Activated CD8-positive, alpha-beta memory T cell treated with anti-CD3 and anti-CD28 coated beads, Interleukin-2, amount 10 ng/mL, durations not matched to agents 7 days and 5 days (primary cell): Measurements from ENCODE around the gene CDK5R2. TPM values are rescaled to one million over a fixed set of nuclear protein-coding genes. Genes with fewer than 3 reads are reported as not detected.
A peak's percentile ranks its signal among the peaks of the same experiment; 100 is the strongest.

Source experiments
- ATAC-seq: fragments of 150-1000 bp; cut with Tn5 transposase; one replicate; pipeline ENCODE4 v1.10.0; 2021; ENCODE audit warnings: moderate library complexity
- CTCF ChIA-PET: fragments of 350-600 bp; sonication (Branson Sonifier 250); formaldehyde crosslinking; loops from one replicate; lab custom pipeline; 2021; ENCODE audit warnings: antibody characterized with exemption; lab: Charles Lee
- DNase-seq: peaks from one replicate; pipeline ENCODE4 v3.0.0-alpha.2; 2020
- H3K27ac Mint-ChIP-seq: one replicate; pipeline ENCODE4 v1.8.0; 2021; ENCODE audit warnings: mild to moderate bottlenecking, mixed read lengths
- H3K27me3 Mint-ChIP-seq: one replicate; pipeline ENCODE4 v1.8.0; 2021; ENCODE audit warnings: mixed read lengths
- H3K36me3 Mint-ChIP-seq: one replicate; pipeline ENCODE4 v1.8.0; 2021; ENCODE audit warnings: mild to moderate bottlenecking, mixed read lengths
- H3K4me1 Mint-ChIP-seq: one replicate; pipeline ENCODE4 v1.8.0; 2021; ENCODE audit warnings: mixed read lengths
- H3K4me3 Mint-ChIP-seq: one replicate; pipeline ENCODE4 v1.8.0; 2021; ENCODE audit warnings: mild to moderate bottlenecking, moderate library complexity, mixed read lengths
- H3K9me3 Mint-ChIP-seq: one replicate; pipeline ENCODE4 v1.8.0; 2022; ENCODE audit warnings: low read depth, mixed read lengths
- total RNA-seq, 2 experiments: library from RNA; stranded (reverse); gene quantifications; one replicate each; pipeline ENCODE4 v1.2.3, GENCODE V29; 2021

The CDK5R2 gene
- total RNA-seq, 2 experiments from 2014 or later, result not detected

DNA sequence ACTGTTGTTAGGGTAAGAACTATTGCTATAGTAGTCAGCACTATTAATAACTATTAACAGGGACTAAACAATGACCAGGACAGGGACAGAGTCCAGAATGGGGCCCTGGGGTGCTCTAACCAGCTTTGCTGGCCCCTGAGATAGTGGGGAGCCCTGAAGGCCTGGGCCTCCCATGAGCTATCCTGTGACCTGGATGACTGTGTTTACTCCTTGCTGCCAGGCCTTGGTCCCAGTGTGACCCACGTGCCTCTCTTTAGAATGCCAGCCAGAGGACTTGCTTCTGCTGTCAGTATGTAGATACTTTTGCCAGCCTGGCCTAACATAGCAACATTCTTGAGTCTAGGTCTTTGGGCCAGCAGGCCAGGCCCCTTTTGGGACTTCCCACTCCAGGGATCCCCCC lies 11.4 kb downstream of the CDK5R2 start:
- Mint-ChIP-seq H3K4me3 (no peak overlapping the region), H3K27ac (no peak overlapping the region), H3K4me1 (no peaks in the 10 kb centered on the region), H3K36me3 (no peaks in the 10 kb centered on the region), H3K27me3 (peaks cover 58% of the 10 kb centered on the region), H3K9me3 (no peaks in the 10 kb centered on the region)
- DNase-seq (no peak), ATAC-seq (no peak)
- CTCF ChIA-PET, result interaction anchor here (1.2 kb wide), 1 partner anchor 9 kb away, joined by 7 read pairs; no protein-coding TSS in a partner anchor

DNA sequence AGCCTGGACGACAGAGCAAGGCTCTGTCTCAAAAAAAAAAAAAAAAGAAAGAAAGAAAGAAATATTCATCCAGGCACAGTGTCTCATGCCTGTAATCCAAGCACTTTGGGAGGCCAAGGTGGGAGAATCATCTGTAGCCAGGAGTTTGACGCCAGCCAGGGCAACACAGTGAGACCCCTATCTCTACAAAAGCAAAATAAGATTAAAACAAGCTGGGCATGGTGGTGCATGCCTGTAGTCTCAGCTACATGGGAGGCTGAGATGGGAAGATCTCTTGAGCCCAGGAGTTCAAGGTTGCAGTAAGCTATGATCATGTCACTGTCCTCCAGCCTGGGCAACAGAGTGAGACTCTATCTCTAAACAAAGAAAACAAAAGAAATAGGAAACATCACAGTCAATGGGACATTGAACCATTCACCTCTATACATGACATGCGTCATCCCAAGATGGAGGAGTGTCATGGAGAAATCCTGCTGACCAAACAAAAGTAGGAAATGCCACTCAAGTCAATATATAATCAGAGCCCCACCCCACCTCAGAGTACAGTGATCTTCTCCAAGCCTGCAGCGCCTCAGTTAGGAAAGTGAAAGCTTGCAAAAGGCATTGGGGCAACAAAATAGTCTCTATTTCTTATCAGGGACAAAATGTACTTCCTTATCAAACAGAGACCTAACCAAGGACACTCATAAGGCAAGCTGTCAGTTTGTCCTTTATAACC lies 15.8 kb downstream of the CDK5R2 start:
- Mint-ChIP-seq H3K4me1 (peaks cover 2% of the 10 kb centered on the region), H3K9me3 (no peaks in the 10 kb centered on the region), H3K36me3 (no peaks in the 10 kb centered on the region)

DNA sequence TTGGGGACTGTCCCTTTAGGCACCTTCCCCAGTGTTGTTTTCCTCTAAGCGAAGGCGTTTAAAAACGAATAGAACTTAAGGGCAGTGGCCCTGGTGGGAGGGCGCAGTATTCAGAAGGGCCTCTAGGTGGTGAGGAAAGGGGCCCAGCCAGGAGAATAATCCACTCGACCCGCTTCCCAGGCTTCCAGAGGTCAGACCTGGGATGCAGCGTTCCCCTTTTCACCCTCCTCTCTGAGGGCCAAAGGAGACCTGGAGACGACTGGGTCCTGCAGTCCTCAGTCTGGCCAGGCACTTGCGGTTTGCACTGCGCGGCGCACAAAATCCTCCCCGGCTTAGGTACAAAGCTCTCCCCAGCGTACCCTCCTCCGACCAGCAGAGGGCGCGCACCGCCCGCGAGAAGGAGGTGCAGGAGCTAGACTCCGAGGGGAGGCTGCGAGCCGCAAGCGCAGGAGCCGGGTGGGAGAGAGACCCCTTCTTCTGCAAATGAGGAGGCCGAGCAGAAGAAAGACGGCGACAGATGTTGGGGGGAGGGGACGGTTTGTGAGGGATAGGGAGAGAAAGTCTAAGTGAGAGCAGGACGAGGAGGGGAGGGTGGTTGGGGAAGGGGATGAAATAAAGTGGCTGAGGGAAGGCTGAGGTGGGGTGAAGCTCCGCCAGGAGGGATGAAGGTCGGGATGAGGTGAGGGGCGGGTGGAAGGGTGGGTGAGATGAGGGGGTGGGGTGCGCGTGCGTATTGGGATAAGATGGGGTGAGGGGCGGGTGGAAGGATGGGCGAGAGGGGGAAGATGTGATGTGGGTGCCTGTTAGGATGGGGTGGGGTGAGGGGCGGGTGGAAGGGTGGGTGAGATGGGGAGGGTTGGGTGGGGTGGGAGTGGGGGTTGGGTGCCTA lies 20.6 kb downstream of the CDK5R2 start:
- CTCF ChIA-PET, result interaction anchor here (0.6 to 7.1 kb wide), 61 partner anchors 8 to 571 kb away, joined by 3 to 74 read pairs (median 4); partner anchors contain the start of genes CDK5R2, CFAP65, CRYBA2 and DNAJB2
- Mint-ChIP-seq H3K36me3 (no peaks in the 10 kb centered on the region), H3K27me3 (peaks cover 83% of the 10 kb centered on the region), H3K27ac (no peak overlapping the region), H3K4me1 (peaks cover 10% of the 10 kb centered on the region), H3K4me3 (no peak overlapping the region), H3K9me3 (no peaks in the 10 kb centered on the region)
- ATAC-seq (peak; percentile 94), DNase-seq (peak; percentile 87)

More for the DNA sequence above, 15.8 kb downstream of the CDK5R2 start:
- Mint-ChIP-seq H3K27ac (no peak overlapping the region), H3K27me3 (peaks cover 73% of the 10 kb centered on the region), H3K4me3 (no peak overlapping the region)
- DNase-seq, result no peak
- ATAC-seq, result no peak
- CTCF ChIA-PET, result interaction anchor here (0.6 to 1.6 kb wide), 6 partner anchors 9 to 122 kb away, joined by 3 to 5 read pairs (median 4); partner anchors contain the start of gene FEV

DNA sequence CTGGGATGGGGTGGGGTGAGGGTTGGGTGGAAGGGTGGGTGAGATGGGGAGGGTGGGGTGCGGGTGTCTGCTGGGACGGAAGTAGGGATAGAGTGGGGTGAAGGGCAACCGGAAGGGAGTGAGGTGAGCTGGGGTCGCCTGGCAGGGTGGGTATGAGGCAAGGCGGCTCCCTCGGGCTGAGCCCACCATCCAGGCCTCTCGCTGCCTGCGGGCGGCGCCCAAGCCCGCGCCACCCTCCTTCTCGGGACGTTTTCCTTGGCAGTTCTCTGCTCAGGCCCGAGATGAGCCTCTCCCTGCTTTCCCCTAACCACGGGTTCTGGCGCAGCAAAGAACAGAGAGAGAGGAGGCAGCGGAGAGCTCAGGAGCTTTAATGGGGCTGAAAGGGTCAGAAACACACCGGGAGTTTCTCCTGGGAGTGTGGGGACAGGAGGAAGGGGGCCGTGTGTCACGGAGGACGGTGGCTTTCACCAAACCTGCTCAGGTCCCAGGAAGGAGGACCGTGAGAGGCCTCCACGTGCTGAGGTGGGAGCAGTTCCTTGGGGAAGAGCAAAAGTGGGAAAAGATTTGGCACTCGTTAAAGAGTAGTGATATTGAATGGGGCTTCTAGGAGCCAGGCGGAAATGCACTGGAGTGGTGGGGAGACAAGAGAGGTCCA lies 21.4 kb downstream of the CDK5R2 start:
- H3K36me3 Mint-ChIP-seq, result no peaks in the 10 kb centered on the region
- H3K4me1 Mint-ChIP-seq, result peaks cover 10% of the 10 kb centered on the region
- peaks cover 81% of the 10 kb centered on the region for H3K27me3 Mint-ChIP-seq
- H3K4me3 Mint-ChIP-seq, result peak overlapping the region; percentile 10
- CTCF ChIA-PET, result interaction anchor here (0.6 to 7.1 kb wide), 52 partner anchors 7 to 570 kb away, joined by 3 to 74 read pairs (median 4); partner anchors contain the start of genes CDK5R2, CFAP65, CRYBA2 and DNAJB2
- ATAC-seq (no peak), DNase-seq (no peak)
- H3K27ac Mint-ChIP-seq, result peak overlapping the region; percentile 42
- H3K9me3 Mint-ChIP-seq, result no peaks in the 10 kb centered on the region

DNA sequence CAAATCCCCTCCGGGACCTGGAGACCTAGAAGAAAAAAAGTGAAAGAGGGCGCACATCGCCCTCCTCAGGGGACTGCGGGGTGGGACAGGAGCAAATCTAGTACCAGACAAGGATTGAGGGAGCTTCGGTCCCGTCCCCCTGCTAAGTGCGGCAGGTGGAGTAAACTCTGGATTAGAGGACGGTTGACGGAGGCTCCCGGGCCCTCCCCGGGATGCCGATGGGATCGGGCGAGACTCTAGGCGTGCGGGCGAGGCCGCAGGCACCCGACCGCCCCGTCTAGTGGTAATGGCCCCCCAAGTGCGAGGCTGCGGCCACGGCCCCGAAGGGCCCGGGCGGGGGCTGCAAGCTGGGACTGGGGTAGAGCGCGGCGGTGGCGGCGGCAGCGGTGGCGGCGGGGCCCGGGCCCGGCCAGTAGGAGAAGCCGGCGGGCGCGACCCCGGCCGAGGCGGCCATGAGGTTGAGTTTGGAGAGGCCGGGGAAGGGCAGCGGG lies 22.0 kb downstream of the CDK5R2 start:
- Mint-ChIP-seq H3K9me3 (no peaks in the 10 kb centered on the region), H3K27me3 (peaks cover 82% of the 10 kb centered on the region), H3K4me1 (peaks cover 10% of the 10 kb centered on the region), H3K4me3 (peak overlapping the region; percentile 10), H3K36me3 (no peaks in the 10 kb centered on the region), H3K27ac (peak overlapping the region; percentile 20)
- CTCF ChIA-PET, result interaction anchor here (0.6 to 7.1 kb wide), 12 partner anchors 13 to 314 kb away, joined by 3 to 74 read pairs (median 10); partner anchors contain the start of gene CRYBA2
- no peak for DNase-seq
- ATAC-seq, result no peak

DNA sequence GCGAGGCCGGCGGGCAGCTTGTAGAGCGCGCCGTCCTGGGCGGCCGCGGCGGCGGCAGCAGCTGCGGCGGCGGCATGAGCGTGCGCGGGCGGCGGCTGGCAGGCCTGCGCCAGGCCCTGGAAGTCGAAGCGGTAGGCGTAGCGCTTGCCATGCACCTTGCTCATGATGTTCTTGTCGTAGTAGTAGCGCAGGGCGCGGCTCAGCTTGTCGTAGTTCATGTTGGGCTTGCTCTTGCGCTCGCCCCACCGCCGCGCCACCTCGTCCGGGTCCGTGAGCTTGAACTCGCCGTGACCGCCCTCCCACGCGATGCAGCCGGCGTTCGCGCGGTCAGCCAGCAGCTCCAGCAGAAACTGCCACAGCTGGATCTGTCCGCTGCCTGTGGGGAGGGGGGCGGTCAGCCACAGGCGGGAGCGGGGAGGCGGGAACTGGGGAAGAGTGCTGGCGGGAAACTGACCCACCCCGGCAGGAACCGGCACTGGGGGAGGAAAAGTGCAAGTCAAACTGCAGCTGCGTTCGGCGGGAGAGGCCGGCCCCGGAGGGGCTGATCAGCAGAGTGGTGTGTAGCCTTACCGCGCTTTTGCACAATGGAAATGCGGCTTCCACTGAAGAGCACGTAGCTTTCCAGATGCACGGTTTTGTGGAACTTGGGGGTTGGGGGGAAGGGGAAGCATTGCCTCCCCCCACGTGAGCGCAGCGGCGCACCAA lies 22.6 kb downstream of the CDK5R2 start:
- CTCF ChIA-PET, result interaction anchor here (0.5 to 7.1 kb wide), 14 partner anchors 12 to 210 kb away, joined by 3 to 74 read pairs (median 4); partner anchors contain the start of genes CDK5R2 and CRYBA2
- Mint-ChIP-seq H3K36me3 (no peaks in the 10 kb centered on the region), H3K9me3 (no peaks in the 10 kb centered on the region), H3K4me1 (peaks cover 10% of the 10 kb centered on the region), H3K4me3 (no peak overlapping the region), H3K27me3 (peaks cover 82% of the 10 kb centered on the region), H3K27ac (no peak overlapping the region)
- DNase-seq (no peak), ATAC-seq (no peak)

DNA sequence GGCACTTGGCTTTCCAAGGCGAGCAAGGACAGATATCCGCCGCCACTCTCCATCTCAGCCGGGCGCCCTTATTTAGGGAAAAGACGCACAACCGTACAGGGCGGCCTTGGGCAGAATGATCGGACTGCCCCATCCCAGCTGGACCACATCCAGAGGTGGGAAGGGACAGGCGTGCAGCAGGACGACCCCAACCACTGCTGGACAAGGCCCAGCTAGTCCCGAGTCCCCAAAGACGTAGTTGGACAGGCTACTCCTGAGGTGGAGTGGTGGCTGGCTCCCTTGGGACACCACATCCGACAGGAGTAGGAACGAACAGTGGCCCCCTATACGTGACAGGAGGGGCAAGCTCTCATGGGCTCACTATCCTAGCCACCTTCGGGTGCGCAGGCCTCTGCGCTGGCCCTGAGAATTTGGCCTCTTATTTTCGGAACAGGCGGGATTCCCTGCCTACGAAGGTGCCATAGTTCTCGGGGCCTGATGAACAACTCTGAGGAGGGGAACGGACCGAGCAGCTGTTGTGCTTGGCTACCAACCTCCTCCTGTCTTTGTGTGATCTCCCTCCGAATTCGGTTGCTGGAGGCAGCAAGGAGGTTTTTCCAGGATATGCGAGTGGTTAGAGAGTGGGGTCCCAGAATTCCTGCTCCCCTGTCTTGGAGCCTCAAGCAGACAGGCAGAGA lies 23.3 kb downstream of the CDK5R2 start:
- H3K27ac Mint-ChIP-seq, result no peak overlapping the region
- no peak for ATAC-seq

DNA sequence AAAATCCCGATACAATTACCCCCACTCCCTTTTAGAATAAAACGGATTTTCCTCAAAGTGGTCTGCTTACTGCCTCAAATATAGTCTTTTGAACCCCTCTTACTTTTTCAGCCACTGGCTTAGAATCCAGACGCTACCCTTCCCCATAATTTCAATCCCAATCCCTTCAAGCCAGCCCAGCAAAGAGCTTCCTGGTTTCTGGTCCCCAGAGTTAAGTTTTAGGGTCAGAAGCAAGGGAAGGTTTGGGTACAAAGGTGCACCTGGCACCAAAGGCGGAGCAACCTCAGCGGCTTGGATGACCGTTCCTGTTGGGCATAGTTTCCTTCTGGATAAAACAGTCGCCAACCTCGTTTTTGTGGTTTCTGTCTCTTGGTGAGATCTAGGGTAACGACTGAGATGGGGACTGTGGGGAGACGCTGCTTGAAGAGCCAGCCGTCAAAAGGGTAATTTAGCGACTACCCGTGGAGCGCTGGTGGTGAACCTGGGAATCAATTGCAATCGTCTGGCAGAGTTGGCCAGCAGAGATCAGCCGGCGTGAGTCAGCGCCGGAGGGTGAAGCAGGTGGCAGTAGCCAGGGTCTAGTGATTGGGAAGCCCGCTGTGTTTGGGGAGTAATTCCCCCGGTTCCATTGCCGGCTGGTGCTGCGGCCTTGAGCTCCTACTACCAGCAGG lies 23.9 kb downstream of the CDK5R2 start:
- H3K4me3 Mint-ChIP-seq, result no peak overlapping the region
- H3K27ac Mint-ChIP-seq, result no peak overlapping the region
- CTCF ChIA-PET, result interaction anchor here (0.9 to 7.1 kb wide), 5 partner anchors 11 to 84 kb away, joined by 3 to 74 read pairs (median 3); partner anchors contain the start of genes CDK5R2 and CRYBA2
- no peaks in the 10 kb centered on the region for H3K9me3 Mint-ChIP-seq
- DNase-seq (no peak), ATAC-seq (no peak)
- peaks cover 10% of the 10 kb centered on the region for H3K4me1 Mint-ChIP-seq
- no peaks in the 10 kb centered on the region for H3K36me3 Mint-ChIP-seq
- peaks cover 85% of the 10 kb centered on the region for H3K27me3 Mint-ChIP-seq

More for the DNA sequence above, 23.3 kb downstream of the CDK5R2 start:
- no peak for DNase-seq
- CTCF ChIA-PET, result interaction anchor here (0.5 to 7.1 kb wide), 8 partner anchors 12 to 209 kb away, joined by 3 to 74 read pairs (median 4); partner anchors contain the start of genes CDK5R2 and CRYBA2
- Mint-ChIP-seq H3K36me3 (no peaks in the 10 kb centered on the region), H3K4me1 (peaks cover 10% of the 10 kb centered on the region), H3K4me3 (no peak overlapping the region), H3K9me3 (no peaks in the 10 kb centered on the region), H3K27me3 (peaks cover 83% of the 10 kb centered on the region)

DNA sequence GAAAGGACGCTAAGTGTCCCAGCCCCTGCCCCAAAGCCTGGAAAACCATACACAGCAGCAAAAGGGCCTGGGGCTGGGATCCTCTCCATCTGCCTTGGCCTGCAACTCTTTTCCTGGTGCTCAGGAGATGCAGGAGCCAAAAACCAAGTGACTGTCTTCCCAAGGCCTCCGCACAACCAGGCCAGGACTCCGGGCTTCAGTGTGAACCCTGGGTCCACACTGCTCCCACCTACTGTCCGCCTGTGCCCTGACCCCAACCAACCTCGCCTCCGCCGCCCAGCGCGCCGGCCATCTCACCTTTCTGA lies 24.4 kb downstream of the CDK5R2 start:
- CTCF ChIA-PET, result interaction anchor here (1.2 to 7.1 kb wide), 2 partner anchors 9 to 11 kb away, joined by 4 to 74 read pairs; partner anchors contain the start of gene CRYBA2
- Mint-ChIP-seq H3K4me3 (no peak overlapping the region), H3K27me3 (peaks cover 86% of the 10 kb centered on the region), H3K9me3 (no peaks in the 10 kb centered on the region), H3K4me1 (peaks cover 10% of the 10 kb centered on the region), H3K27ac (no peak overlapping the region), H3K36me3 (no peaks in the 10 kb centered on the region)
- DNase-seq (no peak), ATAC-seq (no peak)

DNA sequence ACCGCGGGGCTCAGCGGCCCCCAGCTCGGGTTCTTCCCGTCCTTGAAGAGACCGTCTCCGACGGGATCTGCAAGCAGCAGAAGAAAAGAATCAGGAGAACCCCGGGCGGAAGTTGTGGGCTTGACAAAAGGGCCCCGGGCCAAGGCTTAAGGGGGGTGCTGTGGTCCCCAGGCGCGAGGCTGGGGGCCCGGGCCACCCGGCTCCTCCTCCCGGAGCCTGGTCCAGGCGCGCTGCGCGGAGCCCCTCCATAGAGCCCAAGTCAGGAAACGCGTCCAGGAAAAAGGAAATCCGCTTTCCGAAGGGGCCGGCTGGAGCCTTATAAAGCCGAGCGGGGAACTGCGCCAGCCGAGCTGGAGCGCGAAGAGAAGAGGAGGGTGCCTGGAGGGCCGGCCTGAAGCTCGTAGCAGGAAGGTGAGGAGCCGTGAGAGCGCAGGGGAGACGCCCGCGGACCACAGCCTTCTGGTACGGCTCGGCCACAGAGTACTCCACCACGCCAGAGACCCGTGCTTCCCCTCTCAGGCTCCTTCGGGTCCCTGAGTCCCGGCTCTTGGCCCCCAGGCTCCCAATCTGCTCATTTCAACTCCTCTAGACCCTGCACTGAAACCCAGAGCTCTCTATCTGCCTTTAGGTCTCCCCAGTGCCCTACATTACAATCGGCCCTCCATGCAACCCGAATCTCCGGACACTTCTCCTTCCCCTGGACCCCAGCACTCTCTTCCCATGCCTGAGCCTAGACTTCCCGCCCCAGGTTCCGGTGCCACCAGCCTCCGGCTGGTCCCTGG lies 25.0 kb downstream of the CDK5R2 start:
- Mint-ChIP-seq H3K4me1 (peaks cover 10% of the 10 kb centered on the region), H3K27ac (peak overlapping the region; percentile 4), H3K36me3 (no peaks in the 10 kb centered on the region), H3K4me3 (no peak overlapping the region), H3K9me3 (no peaks in the 10 kb centered on the region), H3K27me3 (peaks cover 87% of the 10 kb centered on the region)
- CTCF ChIA-PET, result interaction anchor here (1.2 to 7.1 kb wide), 2 partner anchors 10 kb away, joined by 4 to 74 read pairs; partner anchors contain the start of gene CRYBA2
- ATAC-seq, result no peak
- DNase-seq, result no peak

DNA sequence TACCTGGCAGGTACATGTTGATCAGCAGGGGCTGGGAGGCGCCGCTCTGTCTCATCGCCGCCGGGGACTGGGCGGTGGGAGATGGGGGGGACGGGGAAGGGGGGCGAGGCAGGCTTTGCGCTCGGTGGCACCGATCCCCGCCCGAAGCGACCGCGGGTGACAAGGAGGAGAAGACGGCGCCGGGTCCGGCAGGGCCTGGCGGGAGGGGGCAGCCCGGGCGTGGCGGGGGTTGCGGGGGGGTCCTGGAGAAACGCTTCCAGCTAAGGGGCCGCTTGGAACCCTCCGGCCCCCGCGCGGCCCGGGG lies 25.5 kb downstream of the CDK5R2 start, which contains the start of gene FEV:
FEV (minus strand) TSS at position 164 of the 304 bp plus-strand sequence; CDS start at position 55, 109 bp downstream.
- DNase-seq (no peak), ATAC-seq (no peak)
- Mint-ChIP-seq H3K27ac (peak within 1 kb of the TSS; percentile 4), H3K27me3 (peaks cover 87% of the 10 kb centered on the region), H3K36me3 (no peaks in the 10 kb centered on the region), H3K9me3 (no peaks in the 10 kb centered on the region), H3K4me1 (peaks cover 10% of the 10 kb centered on the region), H3K4me3 (no peak within 1 kb of the TSS)
- CTCF ChIA-PET, result interaction anchor here (1.2 to 7.1 kb wide), 2 partner anchors 9 to 10 kb away, joined by 4 to 74 read pairs; partner anchors contain the start of gene CRYBA2
